Activated T-helper 9 cell treated with anti-CD3 and anti-CD28 coated beads, Interleukin-2, amount 50 U/mL, for 16 hours (primary cell): ENCODE measurements around the gene PNMA8A.
"Not testable (repeated sequence)": the region's sequence is repeated elsewhere in the genome, so short reads cannot be mapped to it uniquely, and the experiment has no call there.

Source experiments
- DNase-seq: peaks from one replicate; pipeline ENCODE4 v3.0.0-alpha.2; 2020; ENCODE audit warnings: low read depth

Gene PNMA8A

GRCh38 chr19:46471116-46471733, at the start of gene PNMA8A:
TSS of gene PNMA8A (minus strand) at chr19:46471563. CDS start at chr19:46471035, 528 bp downstream.
- no peak for DNase-seq

GRCh38 chr19:46520616-46521015, 49.3 kb upstream of the PNMA8A start:
- no peak for DNase-seq

GRCh38 chr19:46517471-46517870, 46.1 kb upstream of the PNMA8A start:
- DNase-seq: no peak

GRCh38 chr19:46515879-46516350, 44.6 kb upstream of the PNMA8A start:
- DNase-seq: no peak

GRCh38 chr19:46515290-46515609, 43.9 kb upstream of the PNMA8A start:
- no peak for DNase-seq

- no peak for DNase-seq
Observed at GRCh38 chr19:46514589-46515289, 43.4 kb upstream of the PNMA8A start.

- peak; percentile 71 for DNase-seq
Observed at GRCh38 chr19:46513461-46514236, 42.3 kb upstream of the PNMA8A start.

- no peak for DNase-seq
Observed at GRCh38 chr19:46511237-46511636, 39.9 kb upstream of the PNMA8A start.

- DNase-seq: no peak
Observed at GRCh38 chr19:46508206-46508605, 36.8 kb upstream of the PNMA8A start.

- no peak for DNase-seq
Observed at GRCh38 chr19:46503848-46504453, 32.6 kb upstream of the PNMA8A start.

GRCh38 chr19:46502891-46503290, 31.5 kb upstream of the PNMA8A start:
- no peak for DNase-seq

GRCh38 chr19:46499692-46500091, 28.3 kb upstream of the PNMA8A start:
- DNase-seq: no peak

GRCh38 chr19:46497773-46498172, 26.4 kb upstream of the PNMA8A start:
- DNase-seq: no peak

GRCh38 chr19:46496886-46497285, 25.5 kb upstream of the PNMA8A start:
- DNase-seq: not testable (repeated sequence)

GRCh38 chr19:46496304-46496703, 24.9 kb upstream of the PNMA8A start:
- DNase-seq: no peak

GRCh38 chr19:46495786-46496099, 24.4 kb upstream of the PNMA8A start, which contains the start of gene PNMA8B:
TSS of gene PNMA8B (minus strand) at chr19:46495867. CDS start at chr19:46495465, 402 bp downstream.
- no peak for DNase-seq

GRCh38 chr19:46494941-46495785, 23.8 kb upstream of the PNMA8A start:
- DNase-seq: no peak

- no peak for DNase-seq
Observed at GRCh38 chr19:46494146-46494940, 23.0 kb upstream of the PNMA8A start.

GRCh38 chr19:46493236-46494145, 22.1 kb upstream of the PNMA8A start:
- no peak for DNase-seq

- DNase-seq: no peak
Observed at GRCh38 chr19:46492841-46493235, 21.5 kb upstream of the PNMA8A start.
